IMR-90 (cell line): ENCODE data around the gene LCN12. TPM values are rescaled to one million over a fixed set of nuclear protein-coding genes. Genes with fewer than 3 reads are reported as not detected.

Experiments
- ATAC-seq: fragments of 200-7000 bp; cut with Tn5 transposase; 2 replicates; pipeline ENCODE4 v1.9.1; 2020; ENCODE audit warnings: low read depth, mild to moderate bottlenecking, moderate library complexity
- BruUV-seq: library from RNA; stranded (reverse); fragments of 400-500 nt; replicated peaks from 2 replicates; lab custom pipeline; 2021; lab: Mats Ljungman, UMichigan
- CTCF ChIA-PET: fragments of 300-600 bp; formaldehyde crosslinking; extraction: SDS; loops from one replicate; lab custom pipeline; 2021; ENCODE audit warnings: antibody characterized with exemption; lab: Yijun Ruan, JAX
- POLR2A ChIA-PET: fragments of 300-600 bp; sonication (Branson Sonifier 250); formaldehyde crosslinking; loops from one replicate; lab custom pipeline; 2022; ENCODE audit warnings: antibody characterized with exemption; ENCODE audit not compliant: unreplicated experiment; lab: Charles Lee
- DNase-seq: peaks from one replicate; pipeline ENCODE4 v3.0.0; 2013
- H2AFZ ChIP-seq: replicated peaks from 2 replicates; pipeline ENCODE3; 2013; ENCODE audit warnings: low read length, mild to moderate bottlenecking; ENCODE audit not compliant: poor library complexity
- H2AK5ac ChIP-seq: 2 replicates; pipeline ENCODE4 v1.6.1; 2013; ENCODE audit warnings: low read depth, low read length, inconsistent platforms
- H2AK9ac ChIP-seq: replicated peaks from 2 replicates; pipeline ENCODE3; 2013; ENCODE audit warnings: mild to moderate bottlenecking, low read depth, low read length, moderate library complexity; ENCODE audit not compliant: poor library complexity
- H2BK120ac ChIP-seq: 2 replicates; pipeline ENCODE4 v1.6.1; 2013; ENCODE audit warnings: low read depth, low read length, inconsistent platforms
- H2BK15ac ChIP-seq: 3 replicates; pipeline ENCODE4 v1.6.1; 2013; ENCODE audit warnings: low read depth, low read length, inconsistent platforms
- H2BK20ac ChIP-seq: 2 replicates; pipeline ENCODE4 v1.6.1; 2013; ENCODE audit warnings: low read depth, mild to moderate bottlenecking, inconsistent platforms, low read length, moderate library complexity
- H2BK5ac ChIP-seq: 2 replicates; pipeline ENCODE4 v1.6.1; 2013; ENCODE audit warnings: mild to moderate bottlenecking, low read depth, low read length, inconsistent platforms; ENCODE audit not compliant: poor library complexity, severe bottlenecking
- H3K14ac ChIP-seq: replicated peaks from 2 replicates; pipeline ENCODE4 v1.6.1; 2013; ENCODE audit warnings: low read depth, low read length, inconsistent platforms
- H3K18ac ChIP-seq: 2 replicates; pipeline ENCODE4 v1.6.1; 2013; ENCODE audit warnings: low read depth, low read length, control low read depth
- H3K23ac ChIP-seq: 2 replicates; pipeline ENCODE4 v1.6.1; 2013; ENCODE audit warnings: low read depth, low read length, inconsistent platforms
- H3K27ac ChIP-seq: 2 replicates; pipeline ENCODE4 v1.5.1; 2013; ENCODE audit warnings: mild to moderate bottlenecking, control low read depth, low read length; ENCODE audit not compliant: insufficient read depth
- H3K27me3 ChIP-seq: 2 replicates; pipeline ENCODE4 v1.6.1; 2013; ENCODE audit warnings: low read length; ENCODE audit not compliant: control insufficient read depth, insufficient read depth
- H3K36me3 ChIP-seq: 2 replicates; pipeline ENCODE4 v1.6.1; 2013; ENCODE audit warnings: low read length, mixed read lengths; ENCODE audit not compliant: control insufficient read depth, insufficient read depth
- H3K4ac ChIP-seq: 2 replicates; pipeline ENCODE4 v1.6.1; 2013; ENCODE audit warnings: low read depth, low read length, inconsistent platforms
- H3K4me1 ChIP-seq: 2 replicates; pipeline ENCODE4 v1.6.1; 2013; ENCODE audit warnings: low read length, mixed read lengths; ENCODE audit not compliant: control insufficient read depth, insufficient read depth
- H3K4me2 ChIP-seq: 2 replicates; pipeline ENCODE4 v1.6.1; 2013; ENCODE audit warnings: low read depth, mild to moderate bottlenecking, control low read depth, low read length, moderate library complexity
- H3K4me3 ChIP-seq: 2 replicates; pipeline ENCODE4 v1.5.1; 2013; ENCODE audit warnings: low read depth, mild to moderate bottlenecking, control low read depth, low read length, moderate library complexity; ENCODE audit not compliant: insufficient read depth
- H3K56ac ChIP-seq: 2 replicates; pipeline ENCODE4 v1.6.1; 2013; ENCODE audit warnings: low read length, inconsistent platforms; ENCODE audit not compliant: insufficient read depth; ENCODE audit errors: extremely low read depth
- H3K79me1 ChIP-seq, 2 experiments: 2 replicates each; pipeline ENCODE4 v1.6.1; 2013; ENCODE audit warnings: low read length in 2 of 2, inconsistent platforms in 1 of 2, low read depth in 1 of 2
- H3K9ac ChIP-seq: 2 replicates; pipeline ENCODE4 v1.6.1; 2013; ENCODE audit warnings: low read depth, low read length, control low read depth
- H3K9me1 ChIP-seq: 2 replicates; pipeline ENCODE4 v1.6.1; 2013; ENCODE audit warnings: low read length, inconsistent platforms; ENCODE audit not compliant: insufficient read depth
- H3K9me3 ChIP-seq: 2 replicates; pipeline ENCODE4 v1.6.1; 2013; ENCODE audit warnings: low read length; ENCODE audit not compliant: control insufficient read depth, insufficient read depth
- H4K20me1 ChIP-seq: 2 replicates; pipeline ENCODE4 v1.6.1; 2013; ENCODE audit warnings: low read length, inconsistent platforms; ENCODE audit not compliant: insufficient read depth
- H4K5ac ChIP-seq: 2 replicates; pipeline ENCODE4 v1.6.1; 2013; ENCODE audit warnings: mild to moderate bottlenecking, low read depth, low read length, control low read depth
- H4K8ac ChIP-seq, 2 experiments: 2 replicates each; pipeline ENCODE4 v1.6.1; 2013; ENCODE audit warnings: low read depth in 2 of 2, low read length in 2 of 2, control low read depth in 1 of 2, inconsistent platforms in 1 of 2
- H4K91ac ChIP-seq: 2 replicates; pipeline ENCODE4 v1.6.1; 2013; ENCODE audit warnings: low read depth, low read length, inconsistent platforms; ENCODE audit not compliant: insufficient read depth
- BHLHE40 ChIP-seq: fragments of 150-350 bp; IDR thresholded peaks from 2 replicates; pipeline ENCODE4 v1.6.1; 2016; ENCODE audit warnings: mild to moderate bottlenecking, low read depth, low read length
- CEBPB ChIP-seq: IDR thresholded peaks from 2 replicates; pipeline ENCODE4 v1.6.1; 2012; ENCODE audit warnings: low read depth, low read length, improper control_type of control experiment
- CHD1 ChIP-seq: IDR thresholded peaks from 2 replicates; pipeline ENCODE4 v1.6.1; 2012; ENCODE audit warnings: low read depth, low read length, improper control_type of control experiment
- CTCF ChIP-seq: conservative IDR thresholded peaks from 2 replicates; pipeline ENCODE4 v1.5.1; 2012; ENCODE audit warnings: mild to moderate bottlenecking, low read depth, low read length, improper control_type of control experiment
- MAFK ChIP-seq: IDR thresholded peaks from 2 replicates; pipeline ENCODE4 v1.6.1; 2012; ENCODE audit warnings: low read depth, low read length, improper control_type of control experiment
- MAZ ChIP-seq: IDR thresholded peaks from 2 replicates; pipeline ENCODE4 v1.6.1; 2012; ENCODE audit warnings: low read depth, mild to moderate bottlenecking, low read length, improper control_type of control experiment, moderate library complexity, borderline replicate concordance
- MXI1 ChIP-seq: IDR thresholded peaks from 2 replicates; pipeline ENCODE4 v1.6.1; 2012; ENCODE audit warnings: low read depth, mild to moderate bottlenecking, low read length, moderate library complexity, borderline replicate concordance
- NFE2L2 ChIP-seq: fragments of 150-350 bp; IDR thresholded peaks from 2 replicates; pipeline ENCODE4 v1.6.1; 2016; ENCODE audit warnings: low read depth, mild to moderate bottlenecking, low read length
- POLR2A ChIP-seq: IDR thresholded peaks from 2 replicates; pipeline ENCODE4 v1.6.1; 2012; ENCODE audit warnings: mild to moderate bottlenecking, low read depth, low read length
- RFX5 ChIP-seq: IDR thresholded peaks from 2 replicates; pipeline ENCODE4 v1.8.0; 2012; ENCODE audit warnings: low read depth, mild to moderate bottlenecking, low read length, moderate library complexity
- WGBS, 2 experiments: methylation state at CpG; one replicate each; pipeline versions ENCODE4 v1.1.5 to v1.1.7; 2013; ENCODE audit warnings: missing lambda C conversion rate in 2 of 2; ENCODE audit not compliant: insufficient read length in 1 of 2; ENCODE audit errors: extremely low coverage in 2 of 2; 5-methylcytosine and 5-hydroxymethylcytosine counted together
- dilution Hi-C: fragments of 300-500 bp; cut with HindIII; formaldehyde crosslinking; loops from one replicate; pipeline ENCODE4 v1.14.3; 2018; ENCODE audit warnings: low sequenced_read_pairs; ENCODE audit not compliant: unreplicated experiment
- in situ Hi-C: fragments of 300-500 bp; cut with MboI; formaldehyde crosslinking; loops from 3 replicates; pipeline ENCODE4 v1.14.3; 2019; ENCODE audit warnings: low sequenced_read_pairs, inconsistent platforms, mixed read lengths
- intact Hi-C: fragments of 100-400 bp; cut with micrococcal nuclease; formaldehyde crosslinking; loops from 2 replicates; pipeline ENCODE4 v1.10.0; 2022
- polyA plus RNA-seq, 3 experiments: library from polyadenylated mRNA; depleted of rRNA; stranded (reverse); fragments of >200 nt; gene quantifications; 2 replicates each; pipeline ENCODE4 v1.2.3, GENCODE V29; 2012; ENCODE audit warnings: low replicate concordance in 1 of 3
- total RNA-seq: library from RNA; depleted of rRNA; stranded (reverse); fragments of >200 nt; gene quantifications from 2 replicates; pipeline ENCODE4 v1.2.3, GENCODE V29; 2012
- TF ChIP-seq, protein P1 (sequence below): fragments of 150-350 bp; IDR thresholded peaks from 2 replicates; pipeline ENCODE4 v1.6.1; 2016; ENCODE audit warnings: low read depth, mild to moderate bottlenecking, low read length, moderate library complexity, borderline replicate concordance
- TF ChIP-seq, protein P2 (sequence below): fragments of 150-350 bp; IDR thresholded peaks from 2 replicates; pipeline ENCODE4 v1.6.1; 2017; ENCODE audit warnings: mild to moderate bottlenecking, antibody characterized with exemption, low read length, low read depth

The LCN12 gene
- total and polyA plus RNA-seq, 2 of the 4 experiments (the other 2 are of a cell fraction) = 0.12 TPM; not detected in 1

DNA sequence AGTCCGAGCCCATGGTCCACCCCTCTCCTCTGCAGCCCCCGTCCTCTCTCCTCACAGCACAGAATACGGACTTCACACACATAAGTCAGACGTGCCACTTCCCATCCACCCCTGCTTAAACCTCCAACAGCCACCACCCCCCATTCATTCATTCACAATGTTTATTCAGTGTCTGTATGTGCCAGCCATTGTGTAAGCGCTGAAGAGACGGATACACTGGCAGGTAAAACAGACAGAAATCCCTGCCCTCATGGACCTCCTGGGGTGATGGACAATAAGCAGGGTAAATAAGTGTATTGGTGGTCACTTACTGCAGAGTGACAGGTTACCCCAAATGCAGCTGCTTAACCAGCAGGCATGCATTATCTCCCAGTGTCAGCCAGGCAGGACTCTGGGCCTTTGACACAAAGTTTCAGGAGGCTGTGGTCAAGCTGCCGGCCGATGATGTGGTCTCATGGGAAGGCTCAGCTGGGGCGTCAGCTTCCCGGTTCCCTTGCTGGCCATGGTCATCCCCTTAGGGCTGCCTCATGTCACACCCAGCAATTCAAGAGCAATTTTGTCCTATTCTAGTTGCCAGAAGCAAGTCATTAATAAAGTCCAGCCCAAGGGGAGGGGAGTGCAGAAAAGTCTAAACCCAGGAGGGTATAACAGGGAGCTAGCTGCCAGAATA lies 38.3 kb downstream of the LCN12 start:
- ChIA-PET CTCF (no interaction called here), POLR2A (no interaction called here)
- no TSS peak for BruUV-seq
- H2BK20ac ChIP-seq = no peak overlapping the region
- no peak overlapping the region for H2AK9ac ChIP-seq
- intact Hi-C loops = no loop called here
- peaks cover 6 to 16% of the 10 kb centered on the region in 2 experiments; a peak in 3 of 4 replicates for H3K79me1 ChIP-seq
- no peak overlapping the region for H3K14ac ChIP-seq
- ATAC-seq (no peak), DNase-seq (no peak)
- no peak overlapping the region for H2BK15ac ChIP-seq
- H3K4me3 ChIP-seq = no peak overlapping the region
- no peak overlapping the region for H2BK120ac ChIP-seq
- no peak overlapping the region for H2BK5ac ChIP-seq
- peaks cover 28% of the 10 kb centered on the region for H3K27me3 ChIP-seq
- TF ChIP-seq, protein P1, sequence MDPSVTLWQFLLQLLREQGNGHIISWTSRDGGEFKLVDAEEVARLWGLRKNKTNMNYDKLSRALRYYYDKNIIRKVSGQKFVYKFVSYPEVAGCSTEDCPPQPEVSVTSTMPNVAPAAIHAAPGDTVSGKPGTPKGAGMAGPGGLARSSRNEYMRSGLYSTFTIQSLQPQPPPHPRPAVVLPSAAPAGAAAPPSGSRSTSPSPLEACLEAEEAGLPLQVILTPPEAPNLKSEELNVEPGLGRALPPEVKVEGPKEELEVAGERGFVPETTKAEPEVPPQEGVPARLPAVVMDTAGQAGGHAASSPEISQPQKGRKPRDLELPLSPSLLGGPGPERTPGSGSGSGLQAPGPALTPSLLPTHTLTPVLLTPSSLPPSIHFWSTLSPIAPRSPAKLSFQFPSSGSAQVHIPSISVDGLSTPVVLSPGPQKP = no peak
- no peak for TF ChIP-seq NFE2L2
- no peak for TF ChIP-seq POLR2A
- no peak for TF ChIP-seq MXI1
- TF ChIP-seq, protein P2, sequence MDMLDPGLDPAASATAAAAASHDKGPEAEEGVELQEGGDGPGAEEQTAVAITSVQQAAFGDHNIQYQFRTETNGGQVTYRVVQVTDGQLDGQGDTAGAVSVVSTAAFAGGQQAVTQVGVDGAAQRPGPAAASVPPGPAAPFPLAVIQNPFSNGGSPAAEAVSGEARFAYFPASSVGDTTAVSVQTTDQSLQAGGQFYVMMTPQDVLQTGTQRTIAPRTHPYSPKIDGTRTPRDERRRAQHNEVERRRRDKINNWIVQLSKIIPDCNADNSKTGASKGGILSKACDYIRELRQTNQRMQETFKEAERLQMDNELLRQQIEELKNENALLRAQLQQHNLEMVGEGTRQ = no peak
- no peak for TF ChIP-seq CTCF
- TF ChIP-seq CHD1 = no peak
- TF ChIP-seq MAZ = no peak
- TF ChIP-seq CEBPB = no peak
- TF ChIP-seq RFX5 = no peak
- no peak for TF ChIP-seq MAFK
- TF ChIP-seq BHLHE40 = no peak
- H4K91ac ChIP-seq = no peak overlapping the region
- no peak overlapping the region for H3K23ac ChIP-seq
- no peak overlapping the region for H3K4ac ChIP-seq
- H4K8ac ChIP-seq = no peak overlapping the region
- H4K5ac ChIP-seq = no peak overlapping the region
- H3K9me1 ChIP-seq = peaks cover 3% of the 10 kb centered on the region; the same call in 1 of the 2 replicates
- no peak overlapping the region for H3K9ac ChIP-seq
- H3K18ac ChIP-seq = no peak overlapping the region
- H4K20me1 ChIP-seq = no peaks in the 10 kb centered on the region
- peaks cover 7% of the 10 kb centered on the region for H3K4me1 ChIP-seq
- 47% methylated on average over 3 of the region's 10 CpGs; no CpG with 5 or more reads in 1 of the 2 experiments for WGBS, 2 experiments
- H2AFZ ChIP-seq = no peak overlapping the region
- dilution Hi-C loops = no loop called here
- in situ Hi-C loops = no loop called here
- no peak overlapping the region for H2AK5ac ChIP-seq
- peaks cover 6% of the 10 kb centered on the region for H3K9me3 ChIP-seq
- H3K56ac ChIP-seq = no peak overlapping the region
- peaks cover 5% of the 10 kb centered on the region; the same call in 1 of the 2 replicates for H3K36me3 ChIP-seq
- H3K4me2 ChIP-seq = no peak overlapping the region
- no peak overlapping the region for H3K27ac ChIP-seq
